Measurements from ENCODE around the gene C1QTNF6. TPM values are rescaled to one million over a fixed set of nuclear protein-coding genes. Genes with fewer than 3 reads are reported as not detected.

C1QTNF6 gene
- total RNA-seq, 1 donor from 2014 or later, result 4.6 TPM

DNA sequence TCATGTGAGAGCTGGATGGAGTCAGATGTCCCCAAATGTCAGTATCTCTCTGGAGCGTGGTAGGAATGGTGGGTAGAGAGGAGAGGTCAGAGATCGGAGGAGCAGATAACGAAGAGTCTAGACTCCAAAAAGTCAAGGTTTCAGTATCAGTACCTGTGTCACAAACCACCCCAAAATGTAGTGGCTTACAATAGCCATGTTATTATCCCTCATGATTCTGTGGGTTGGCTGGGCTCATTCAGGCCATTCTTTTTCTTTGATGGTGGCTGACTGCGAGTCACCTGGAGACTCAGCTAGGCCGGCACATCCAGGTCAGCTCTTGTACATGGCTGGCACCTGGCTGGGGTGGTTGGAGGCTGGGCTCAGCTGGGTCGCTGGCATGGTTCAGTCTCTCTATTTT, 31.5 kb upstream of the C1QTNF6 start:
- Histone ChIP-seq H3K27me3 (no peaks in the 10 kb centered on the region), H3K36me3 (no peaks in the 10 kb centered on the region), H3K9me3 (no peaks in the 10 kb centered on the region), H3K4me1 (no peaks in the 10 kb centered on the region), H3K4me3 (no peak overlapping the region), H3K27ac (no peak overlapping the region)
- DNase-seq (ENCODE audit: low spot score in 2 of 2), result no peak
- TF ChIP-seq, protein P1, sequence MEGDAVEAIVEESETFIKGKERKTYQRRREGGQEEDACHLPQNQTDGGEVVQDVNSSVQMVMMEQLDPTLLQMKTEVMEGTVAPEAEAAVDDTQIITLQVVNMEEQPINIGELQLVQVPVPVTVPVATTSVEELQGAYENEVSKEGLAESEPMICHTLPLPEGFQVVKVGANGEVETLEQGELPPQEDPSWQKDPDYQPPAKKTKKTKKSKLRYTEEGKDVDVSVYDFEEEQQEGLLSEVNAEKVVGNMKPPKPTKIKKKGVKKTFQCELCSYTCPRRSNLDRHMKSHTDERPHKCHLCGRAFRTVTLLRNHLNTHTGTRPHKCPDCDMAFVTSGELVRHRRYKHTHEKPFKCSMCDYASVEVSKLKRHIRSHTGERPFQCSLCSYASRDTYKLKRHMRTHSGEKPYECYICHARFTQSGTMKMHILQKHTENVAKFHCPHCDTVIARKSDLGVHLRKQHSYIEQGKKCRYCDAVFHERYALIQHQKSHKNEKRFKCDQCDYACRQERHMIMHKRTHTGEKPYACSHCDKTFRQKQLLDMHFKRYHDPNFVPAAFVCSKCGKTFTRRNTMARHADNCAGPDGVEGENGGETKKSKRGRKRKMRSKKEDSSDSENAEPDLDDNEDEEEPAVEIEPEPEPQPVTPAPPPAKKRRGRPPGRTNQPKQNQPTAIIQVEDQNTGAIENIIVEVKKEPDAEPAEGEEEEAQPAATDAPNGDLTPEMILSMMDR (IDR thresholded peaks at IDR 0.05), result no peak
- intact Hi-C loops (cut with DNase I), result no loop called here

DNA sequence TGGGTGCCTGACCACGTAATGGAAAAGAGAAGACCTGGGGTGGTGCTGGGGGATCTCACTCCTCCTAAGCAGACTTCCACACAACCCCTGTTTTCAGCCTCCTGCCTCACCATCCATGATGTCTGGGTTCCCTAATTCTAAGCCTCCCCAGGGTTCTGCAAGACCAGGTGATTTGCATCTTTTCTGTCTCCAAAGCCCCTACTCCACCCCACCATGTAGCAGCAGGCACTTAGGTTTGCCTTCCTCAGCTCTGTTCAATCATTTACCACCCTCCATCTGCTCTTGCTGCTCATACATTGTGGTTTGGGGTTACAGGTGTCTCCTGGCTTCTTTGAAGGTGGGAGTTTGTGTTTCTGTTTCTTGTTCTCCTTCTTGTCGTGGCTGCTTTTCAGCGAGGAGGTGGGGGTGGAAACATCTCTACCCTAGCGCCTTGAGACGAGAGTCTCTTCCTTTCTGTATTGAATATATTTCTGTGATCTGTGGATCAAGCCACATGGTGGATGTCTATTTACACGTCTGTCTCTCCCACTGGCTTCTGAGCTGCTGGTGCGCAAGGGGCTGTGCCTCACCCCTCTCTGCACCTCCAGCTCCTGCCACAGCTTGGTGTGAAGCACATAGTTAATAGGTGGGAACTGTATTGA, 30.8 kb upstream of the C1QTNF6 start:
- H3K27ac ChIP-seq, result no peak overlapping the region
- H3K9me3 ChIP-seq, result no peaks in the 10 kb centered on the region
- TF ChIP-seq, protein P1 (IDR thresholded peaks at IDR 0.05), result no peak
- no peak for DNase-seq (ENCODE audit: low spot score in 2 of 2)
- no peaks in the 10 kb centered on the region for H3K27me3 ChIP-seq
- intact Hi-C loops (cut with DNase I), result no loop called here
- H3K36me3 ChIP-seq, result no peaks in the 10 kb centered on the region
- H3K4me1 ChIP-seq, result no peaks in the 10 kb centered on the region
- no peak overlapping the region for H3K4me3 ChIP-seq

DNA sequence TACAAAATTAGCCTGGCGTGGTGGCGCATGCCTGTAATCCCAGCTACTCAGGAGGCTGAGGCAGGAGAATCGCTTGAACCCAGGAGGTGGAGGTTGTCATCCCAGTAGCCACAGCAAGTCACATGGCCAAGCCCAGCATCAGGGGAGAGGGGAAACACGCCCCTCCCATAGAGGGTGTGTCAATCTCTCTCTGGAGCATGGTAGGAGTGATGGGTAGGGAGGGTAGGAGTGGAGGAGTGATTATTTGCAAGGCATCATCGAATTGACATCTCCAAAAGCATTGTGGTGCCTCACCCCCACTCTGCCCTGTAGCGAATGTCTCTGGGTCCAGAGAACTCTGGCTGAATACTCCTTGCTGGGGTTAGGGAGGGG, 30.3 kb upstream of the C1QTNF6 start:
- intact Hi-C loops (cut with DNase I), result no loop called here
- H3K4me3 ChIP-seq, result no peak overlapping the region
- H3K36me3 ChIP-seq, result no peaks in the 10 kb centered on the region
- no peak for DNase-seq (ENCODE audit: low spot score in 2 of 2)
- no peaks in the 10 kb centered on the region for H3K27me3 ChIP-seq
- H3K27ac ChIP-seq, result no peak overlapping the region
- H3K9me3 ChIP-seq, result no peaks in the 10 kb centered on the region
- TF ChIP-seq, protein P1 (IDR thresholded peaks at IDR 0.05), result no peak
- no peaks in the 10 kb centered on the region for H3K4me1 ChIP-seq

DNA sequence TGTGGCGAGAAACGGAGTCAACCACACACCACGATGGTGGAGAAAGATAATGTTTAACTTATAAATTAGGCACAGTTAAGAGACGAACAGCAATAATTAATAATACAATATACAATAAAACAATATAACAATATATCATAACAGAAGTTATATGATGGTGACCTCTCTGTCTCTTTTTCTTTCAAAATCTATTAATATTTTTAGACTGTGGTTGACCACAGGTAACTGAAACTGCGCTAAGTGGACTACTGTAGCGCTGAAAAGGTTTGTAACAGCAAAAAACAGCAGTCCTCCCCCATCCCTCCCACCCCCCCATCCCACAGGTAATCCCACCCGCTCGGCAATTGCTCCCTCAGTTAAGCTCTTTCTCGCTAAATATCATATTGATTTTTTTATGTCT, 27.8 kb upstream of the C1QTNF6 start:
- Histone ChIP-seq H3K4me3 (no peak overlapping the region), H3K27ac (no peak overlapping the region), H3K4me1 (peaks cover 0 to 3% of the 10 kb centered on the region in 2 donors), H3K36me3 (no peaks in the 10 kb centered on the region), H3K27me3 (no peaks in the 10 kb centered on the region), H3K9me3 (no peaks in the 10 kb centered on the region)
- intact Hi-C loops (cut with DNase I), result no loop called here
- no peak for DNase-seq (ENCODE audit: low spot score in 2 of 2)
- TF ChIP-seq, protein P1 (IDR thresholded peaks at IDR 0.05), result no peak

DNA sequence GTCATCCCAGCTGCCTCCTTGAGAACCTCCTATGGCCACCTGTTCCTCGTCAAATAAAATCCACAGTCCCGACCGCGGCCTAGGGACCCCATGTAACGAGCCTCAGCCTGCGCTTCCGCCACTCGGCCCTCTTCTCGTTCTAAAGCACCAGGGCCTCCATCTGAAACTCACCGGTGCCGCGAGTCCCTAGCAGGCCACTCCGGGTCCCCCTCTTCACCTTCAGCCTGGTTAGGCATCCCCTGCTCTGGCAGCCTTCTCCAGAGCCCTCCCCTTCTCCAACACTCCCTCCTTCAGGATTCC, 26.6 kb upstream of the C1QTNF6 start:
- TF ChIP-seq, protein P1 (IDR thresholded peaks at IDR 0.05), result no peak
- H3K36me3 ChIP-seq, result no peaks in the 10 kb centered on the region
- DNase-seq (ENCODE audit: low spot score in 2 of 2), result no peak
- H3K27ac ChIP-seq, result no peak overlapping the region
- peaks cover 0 to 3% of the 10 kb centered on the region in 2 donors for H3K4me1 ChIP-seq
- no peaks in the 10 kb centered on the region for H3K27me3 ChIP-seq
- no peak overlapping the region for H3K4me3 ChIP-seq
- intact Hi-C loops (cut with DNase I), result no loop called here
- no peaks in the 10 kb centered on the region for H3K9me3 ChIP-seq

Measured in ascending aorta (tissue), 2 donors.